Tibial nerve (tissue), 4 donors: ENCODE results near the gene CDH13. TPM values are rescaled to one million over a fixed set of nuclear protein-coding genes. Genes with fewer than 3 reads are reported as not detected.

ENCODE experiments used
- DNase-seq, 2 donors: peaks; one replicate each; pipeline ENCODE4 v3.0.0-alpha.2; 2019; ENCODE audit warnings: low spot score in 2 of 2
- H3K27ac ChIP-seq, 4 donors: fragments of 200-600 bp; sonication (generic) in 3 of 4; one replicate each; pipeline ENCODE4 v1.5.1; 2017 to 2019; ENCODE audit warnings: mild to moderate bottlenecking in 1 of 4
- H3K27me3 ChIP-seq, 2 donors: fragments of 200-600 bp; sonication (generic) in 1 of 2; one replicate each; pipeline versions ENCODE4 v1.5.1 to v1.6.0; 2017 to 2019
- H3K36me3 ChIP-seq, 3 donors: fragments of 200-600 bp; sonication (generic); one replicate each; pipeline ENCODE4 v1.5.1; 2018 to 2019
- H3K4me1 ChIP-seq, 4 donors: fragments of 200-600 bp; sonication (generic) in 3 of 4; one replicate each; pipeline ENCODE4 v1.5.1; 2017 to 2019
- H3K4me3 ChIP-seq, 4 donors: fragments of 200-600 bp; sonication (generic) in 3 of 4; one replicate each; pipeline ENCODE4 v1.5.1; 2017 to 2019; ENCODE audit warnings: mild to moderate bottlenecking in 1 of 4, moderate library complexity in 1 of 4
- H3K9me3 ChIP-seq, 4 donors: fragments of 200-600 bp; sonication (generic) in 3 of 4; one replicate each; pipeline ENCODE4 v1.5.1; 2017 to 2019
- CTCF ChIP-seq, 5 experiments: fragments of 200-600 bp in 3 of 5; fragments of 450-650 bp in 2 of 5; sonication (generic) in 3 of 5; IDR thresholded peaks; one replicate each; pipeline ENCODE4 v1.5.1; 2016 to 2019; ENCODE audit warnings: antibody characterized with exemption in 5 of 5, mild to moderate bottlenecking in 3 of 5, moderate library complexity in 2 of 5
- EP300 ChIP-seq, 2 donors: sonication (generic); formaldehyde crosslinking; IDR thresholded peaks; one replicate each; pipeline ENCODE4 v1.6.1; 2017; ENCODE audit warnings: antibody characterized with exemption in 2 of 2, mild to moderate bottlenecking in 1 of 2
- POLR2A ChIP-seq, 2 donors: fragments of 450-650 bp; IDR thresholded peaks; one replicate each; pipeline ENCODE4 v1.6.1; 2017; ENCODE audit warnings: antibody characterized with exemption in 2 of 2, mild to moderate bottlenecking in 2 of 2, moderate library complexity in 2 of 2
- WGBS, 2 donors: methylation state at CpG; one replicate each; pipeline ENCODE4 v1.1.5; 2018; 5-methylcytosine and 5-hydroxymethylcytosine counted together
- total RNA-seq, 4 donors: library from RNA; depleted of rRNA; stranded (reverse); fragments of >200 nt; gene quantifications; one replicate each; pipeline ENCODE4 v1.1.0, GENCODE V29; 2016

CDH13 gene
- total RNA-seq, 4 donors from 2014 or later = 4.1 to 14.4 (median 5.8) TPM

- no peak overlapping the region for H3K27ac ChIP-seq
- H3K9me3 ChIP-seq = no peaks in the 10 kb centered on the region
- no peaks in the 10 kb centered on the region for H3K4me1 ChIP-seq
- no peaks in the 10 kb centered on the region for H3K27me3 ChIP-seq
- H3K4me3 ChIP-seq = no peak overlapping the region
- DNase-seq = no peak
- TF ChIP-seq CTCF (IDR thresholded peaks at IDR 0.05) (no peak), EP300 (IDR thresholded peaks at IDR 0.05) (no peak), POLR2A (IDR thresholded peaks at IDR 0.05) (no peak)
- 87 to 88% methylated on average over 6 of the region's 6 CpGs for WGBS, 2 donors
- H3K36me3 ChIP-seq = no peaks in the 10 kb centered on the region
These were observed 14.7 kb downstream of the CDH13 start for GRCh38 chr16:82641336-82641984.

- H3K27me3 ChIP-seq = no peaks in the 10 kb centered on the region
- TF ChIP-seq CTCF (IDR thresholded peaks at IDR 0.05) = no peak
- TF ChIP-seq EP300 (IDR thresholded peaks at IDR 0.05) = no peak
- no peak for TF ChIP-seq POLR2A (IDR thresholded peaks at IDR 0.05)
- no peaks in the 10 kb centered on the region for H3K4me1 ChIP-seq
- H3K27ac ChIP-seq = no peak overlapping the region
- H3K9me3 ChIP-seq = no peaks in the 10 kb centered on the region
- DNase-seq = no peak
- H3K4me3 ChIP-seq = no peak overlapping the region
- 93 to 95% methylated on average over 4 of the region's 4 CpGs for WGBS, 2 donors
- H3K36me3 ChIP-seq = no peaks in the 10 kb centered on the region
These were observed 16.4 kb downstream of the CDH13 start for GRCh38 chr16:82643136-82643535.

- no peak for TF ChIP-seq CTCF (IDR thresholded peaks at IDR 0.05)
- TF ChIP-seq EP300 (IDR thresholded peaks at IDR 0.05) = no peak
- TF ChIP-seq POLR2A (IDR thresholded peaks at IDR 0.05) = no peak
- H3K27me3 ChIP-seq = no peaks in the 10 kb centered on the region
- no peak overlapping the region for H3K27ac ChIP-seq
- 79 to 81% methylated on average over 10 of the region's 10 CpGs for WGBS, 2 donors
- DNase-seq = no peak
- H3K4me3 ChIP-seq = no peak overlapping the region
- H3K36me3 ChIP-seq = no peaks in the 10 kb centered on the region
- no peaks in the 10 kb centered on the region for H3K4me1 ChIP-seq
- no peaks in the 10 kb centered on the region for H3K9me3 ChIP-seq
These were observed 17.3 kb downstream of the CDH13 start for GRCh38 chr16:82643936-82644630.

DNA sequence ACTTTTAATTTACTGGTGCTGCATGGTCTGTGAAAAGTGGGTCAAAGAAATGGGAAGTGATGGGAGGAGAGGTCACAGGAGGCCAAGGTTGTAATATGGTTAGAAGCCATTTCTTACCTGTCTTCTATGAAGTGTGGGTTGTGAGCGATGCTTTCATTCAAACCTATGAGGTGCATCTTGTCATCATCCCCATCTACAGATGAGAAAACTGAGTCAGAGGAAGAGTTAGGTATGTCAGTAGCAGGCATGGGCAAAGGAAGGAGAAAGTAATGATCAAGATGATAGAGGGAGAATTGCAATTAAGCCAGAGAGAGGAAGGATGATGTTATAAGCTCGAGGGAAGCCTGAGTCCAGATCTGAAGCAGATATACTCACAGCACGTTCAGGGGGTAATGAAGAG lies 19.7 kb downstream of the CDH13 start:
- Histone ChIP-seq H3K4me3 (no peak overlapping the region), H3K4me1 (no peaks in the 10 kb centered on the region), H3K27me3 (no peaks in the 10 kb centered on the region), H3K27ac (no peak overlapping the region), H3K9me3 (no peaks in the 10 kb centered on the region), H3K36me3 (no peaks in the 10 kb centered on the region)
- WGBS, 2 donors = 69 to 87% methylated on average over 3 of the region's 3 CpGs
- TF ChIP-seq EP300 (IDR thresholded peaks at IDR 0.05) (no peak), CTCF (IDR thresholded peaks at IDR 0.05) (no peak), POLR2A (IDR thresholded peaks at IDR 0.05) (no peak)
- no peak for DNase-seq

GRCh38 chr16:82649766-82650165 lies 23.0 kb downstream of the CDH13 start:
- H3K4me1 ChIP-seq = peaks cover 0 to 12% (median 5%) of the 10 kb centered on the region in 4 donors
- TF ChIP-seq POLR2A (IDR thresholded peaks at IDR 0.05) = no peak
- TF ChIP-seq EP300 (IDR thresholded peaks at IDR 0.05) = no peak
- no peak for TF ChIP-seq CTCF (IDR thresholded peaks at IDR 0.05)
- no peaks in the 10 kb centered on the region for H3K36me3 ChIP-seq
- no peak overlapping the region for H3K4me3 ChIP-seq
- H3K9me3 ChIP-seq = no peaks in the 10 kb centered on the region
- no peaks in the 10 kb centered on the region for H3K27me3 ChIP-seq
- H3K27ac ChIP-seq = no peak overlapping the region
- no peak for DNase-seq
- WGBS, 2 donors = 77 to 97% methylated on average over 3 of the region's 3 CpGs
